Fibroblast of the aortic adventitia (primary cell): Measurements from ENCODE around the gene GNA12. TPM values are rescaled to one million over a fixed set of nuclear protein-coding genes. Genes with fewer than 3 reads are reported as not detected.

Source experiments
- DNase-seq: peaks from one replicate; pipeline ENCODE4 v3.0.0-alpha.2; 2010; ENCODE audit warnings: low read depth
- H3K4me3 ChIP-seq: 2 replicates; pipeline ENCODE4 v1.5.1; 2011; ENCODE audit warnings: low read depth, mild to moderate bottlenecking, control low read depth, low read length, moderate library complexity
- CTCF ChIP-seq: IDR thresholded peaks from 2 replicates; pipeline ENCODE4 v1.5.1; 2011; ENCODE audit warnings: mild to moderate bottlenecking, low read length, control low read depth, inconsistent platforms; ENCODE audit not compliant: insufficient read depth
- total RNA-seq: library from RNA; depleted of rRNA; stranded (reverse); fragments of >200 nt; gene quantifications from 2 replicates; pipeline ENCODE4 v1.2.3, GENCODE V29; 2012; ENCODE audit warnings: low replicate concordance

The GNA12 gene
- total RNA-seq, 1 donor: 16.2 TPM

GRCh38 chr7:2775376-2775775 lies 68.7 kb downstream of the GNA12 start:
- TF ChIP-seq CTCF: no peak
- no peak for DNase-seq
- H3K4me3 ChIP-seq: no peak overlapping the region

- TF ChIP-seq CTCF: no peak
- H3K4me3 ChIP-seq: no peak overlapping the region
- DNase-seq: no peak
Measured at GRCh38 chr7:2774935-2775334, 69.2 kb downstream of the GNA12 start.

GRCh38 chr7:2774280-2774679 lies 69.8 kb downstream of the GNA12 start:
- no peak for TF ChIP-seq CTCF
- no peak overlapping the region for H3K4me3 ChIP-seq
- DNase-seq: no peak

- no peak for DNase-seq
- H3K4me3 ChIP-seq: no peak overlapping the region
- no peak for TF ChIP-seq CTCF
Measured at GRCh38 chr7:2773608-2774007, 70.5 kb downstream of the GNA12 start.

- no peak for DNase-seq
- no peak for TF ChIP-seq CTCF
- no peak overlapping the region for H3K4me3 ChIP-seq
Measured at GRCh38 chr7:2771274-2771731, 72.8 kb downstream of the GNA12 start.

GRCh38 chr7:2764621-2765020 lies 79.5 kb downstream of the GNA12 start:
- no peak for TF ChIP-seq CTCF
- no peak overlapping the region for H3K4me3 ChIP-seq
- no peak for DNase-seq

- TF ChIP-seq CTCF: no peak
- DNase-seq: no peak
- H3K4me3 ChIP-seq: no peak overlapping the region
Measured at GRCh38 chr7:2763597-2763996, 80.5 kb downstream of the GNA12 start.
